HUES48 (cell line): ENCODE data around the gene PITRM1.

Experiments used
- H3K27ac ChIP-seq: one replicate; pipeline ENCODE4 v1.7.0; 2013; ENCODE audit warnings: low read depth, low read length, inconsistent platforms
- H3K27me3 ChIP-seq: 2 replicates; pipeline ENCODE4 v1.6.1; 2013; ENCODE audit warnings: mild to moderate bottlenecking, low read length; ENCODE audit not compliant: control insufficient read depth, insufficient read depth
- H3K36me3 ChIP-seq: 2 replicates; pipeline ENCODE4 v1.6.1; 2013; ENCODE audit warnings: low read length; ENCODE audit not compliant: control insufficient read depth, insufficient read depth
- H3K4me1 ChIP-seq: 2 replicates; pipeline ENCODE4 v1.6.1; 2013; ENCODE audit warnings: mild to moderate bottlenecking, low read length; ENCODE audit not compliant: control insufficient read depth, insufficient read depth
- H3K4me3 ChIP-seq: 2 replicates; pipeline ENCODE4 v1.5.1; 2013; ENCODE audit warnings: mild to moderate bottlenecking, low read depth, low read length
- H3K9ac ChIP-seq: 2 replicates; pipeline ENCODE4 v1.6.1; 2013; ENCODE audit warnings: mild to moderate bottlenecking, low read depth, low read length, moderate library complexity
- H3K9me3 ChIP-seq: 2 replicates; pipeline ENCODE4 v1.6.1; 2013; ENCODE audit warnings: low read length; ENCODE audit not compliant: control insufficient read depth, insufficient read depth

Gene PITRM1

DNA sequence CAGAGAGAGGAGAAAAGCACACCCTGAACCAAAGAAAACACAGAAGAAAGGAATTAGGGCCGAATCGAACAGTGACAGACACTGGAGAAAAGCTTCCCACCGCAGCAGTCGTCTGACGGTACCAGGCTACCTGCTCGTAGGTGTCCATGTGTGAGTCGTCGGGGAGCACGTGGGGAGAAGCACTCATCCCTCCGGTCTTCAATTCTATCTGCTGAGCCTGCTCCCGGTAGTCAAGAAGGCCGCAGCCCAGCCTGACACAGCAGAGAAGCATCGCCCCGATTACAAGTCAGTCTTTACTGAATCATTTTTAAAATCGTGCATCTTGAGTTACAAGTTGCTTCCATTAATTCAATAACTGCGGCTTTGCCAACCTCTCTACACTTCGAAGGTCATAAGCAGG, 24.5 kb downstream of the PITRM1 start:
- H3K9me3 ChIP-seq = no peaks in the 10 kb centered on the region
- no peak overlapping the region for H3K4me3 ChIP-seq
- peaks cover 78% of the 10 kb centered on the region for H3K36me3 ChIP-seq
- no peak overlapping the region for H3K27ac ChIP-seq
- H3K9ac ChIP-seq = no peak overlapping the region
- H3K4me1 ChIP-seq = no peaks in the 10 kb centered on the region
- no peaks in the 10 kb centered on the region for H3K27me3 ChIP-seq

DNA sequence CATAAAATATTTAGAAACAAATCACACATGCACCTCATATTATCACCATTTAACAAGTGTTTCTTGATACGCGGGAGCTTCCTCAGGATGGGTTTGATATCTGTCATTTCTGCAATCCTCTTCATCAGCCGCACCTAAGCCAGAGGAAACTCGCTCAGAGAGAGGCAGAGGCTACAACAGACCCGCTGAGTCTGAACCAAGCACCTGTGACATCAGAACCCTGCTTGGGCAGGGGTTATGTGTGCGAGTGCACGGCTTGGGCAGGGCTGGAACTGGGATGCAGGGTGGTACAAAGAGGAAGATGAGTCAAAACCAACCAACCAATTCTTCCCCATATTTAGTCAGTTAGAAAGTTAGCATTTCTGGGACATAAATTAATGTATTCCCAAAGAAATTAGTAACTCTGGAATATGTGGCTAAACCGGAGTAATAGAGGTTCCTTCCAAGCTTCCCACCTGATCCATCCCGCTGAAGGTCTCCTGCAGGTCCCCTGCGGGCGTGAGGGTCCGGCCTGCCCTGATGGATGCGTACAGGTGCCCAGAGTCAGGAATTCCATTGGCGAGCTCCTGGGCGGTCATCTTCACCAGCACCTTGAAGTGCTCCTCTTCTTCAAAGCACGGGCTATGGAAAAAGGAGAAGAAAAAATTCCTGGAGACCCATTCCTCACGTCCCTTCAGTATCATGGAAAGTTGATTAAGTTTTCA, 25.3 kb downstream of the PITRM1 start:
- Histone ChIP-seq H3K27ac (no peak overlapping the region), H3K4me3 (no peak overlapping the region), H3K4me1 (no peaks in the 10 kb centered on the region), H3K36me3 (peaks cover 79% of the 10 kb centered on the region), H3K9ac (no peak overlapping the region), H3K9me3 (no peaks in the 10 kb centered on the region), H3K27me3 (no peaks in the 10 kb centered on the region)

- H3K27ac ChIP-seq = no peak overlapping the region
- no peak overlapping the region for H3K4me3 ChIP-seq
- H3K36me3 ChIP-seq = peaks cover 89% of the 10 kb centered on the region
Measured at GRCh38 chr10:3146289-3146688, 26.3 kb downstream of the PITRM1 start.

DNA sequence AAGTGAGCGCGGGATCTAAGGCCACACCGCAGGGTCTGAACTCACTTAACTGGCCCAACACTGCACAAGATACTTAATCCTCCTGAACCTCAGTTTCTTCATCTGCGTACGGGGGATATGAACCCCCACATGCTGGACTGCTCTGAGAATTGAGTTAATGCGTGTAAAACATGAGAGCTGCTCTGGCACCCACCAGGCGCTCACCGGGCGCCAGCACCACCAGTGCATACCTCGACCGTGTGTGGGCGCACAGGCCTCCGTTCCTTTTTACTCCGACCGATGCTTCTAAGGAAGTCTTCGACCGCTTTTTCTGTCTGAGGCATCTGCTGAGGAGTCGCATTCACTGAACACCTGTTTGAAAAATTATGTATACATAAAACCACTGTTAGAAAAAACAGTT, 27.2 kb downstream of the PITRM1 start:
- no peak overlapping the region for H3K27ac ChIP-seq
- H3K27me3 ChIP-seq = no peaks in the 10 kb centered on the region
- H3K9ac ChIP-seq = no peak overlapping the region
- no peaks in the 10 kb centered on the region for H3K4me1 ChIP-seq
- peaks cover 89% of the 10 kb centered on the region for H3K36me3 ChIP-seq
- no peaks in the 10 kb centered on the region for H3K9me3 ChIP-seq
- H3K4me3 ChIP-seq = no peak overlapping the region

More at GRCh38 chr10:3146289-3146688, 26.3 kb downstream of the PITRM1 start:
- no peak overlapping the region for H3K9ac ChIP-seq
- H3K9me3 ChIP-seq = no peaks in the 10 kb centered on the region
- no peaks in the 10 kb centered on the region for H3K27me3 ChIP-seq
- H3K4me1 ChIP-seq = no peaks in the 10 kb centered on the region

GRCh38 chr10:3143791-3144434, 28.7 kb downstream of the PITRM1 start:
- Histone ChIP-seq H3K36me3 (peaks cover 94% of the 10 kb centered on the region), H3K27me3 (no peaks in the 10 kb centered on the region), H3K9ac (no peak overlapping the region), H3K4me3 (no peak overlapping the region), H3K4me1 (no peaks in the 10 kb centered on the region), H3K9me3 (no peaks in the 10 kb centered on the region), H3K27ac (no peak overlapping the region)

GRCh38 chr10:3143366-3143765, 29.2 kb downstream of the PITRM1 start:
- Histone ChIP-seq H3K4me3 (no peak overlapping the region), H3K4me1 (no peaks in the 10 kb centered on the region), H3K27ac (no peak overlapping the region), H3K9ac (no peak overlapping the region), H3K9me3 (no peaks in the 10 kb centered on the region), H3K27me3 (no peaks in the 10 kb centered on the region), H3K36me3 (peaks cover 94% of the 10 kb centered on the region)

DNA sequence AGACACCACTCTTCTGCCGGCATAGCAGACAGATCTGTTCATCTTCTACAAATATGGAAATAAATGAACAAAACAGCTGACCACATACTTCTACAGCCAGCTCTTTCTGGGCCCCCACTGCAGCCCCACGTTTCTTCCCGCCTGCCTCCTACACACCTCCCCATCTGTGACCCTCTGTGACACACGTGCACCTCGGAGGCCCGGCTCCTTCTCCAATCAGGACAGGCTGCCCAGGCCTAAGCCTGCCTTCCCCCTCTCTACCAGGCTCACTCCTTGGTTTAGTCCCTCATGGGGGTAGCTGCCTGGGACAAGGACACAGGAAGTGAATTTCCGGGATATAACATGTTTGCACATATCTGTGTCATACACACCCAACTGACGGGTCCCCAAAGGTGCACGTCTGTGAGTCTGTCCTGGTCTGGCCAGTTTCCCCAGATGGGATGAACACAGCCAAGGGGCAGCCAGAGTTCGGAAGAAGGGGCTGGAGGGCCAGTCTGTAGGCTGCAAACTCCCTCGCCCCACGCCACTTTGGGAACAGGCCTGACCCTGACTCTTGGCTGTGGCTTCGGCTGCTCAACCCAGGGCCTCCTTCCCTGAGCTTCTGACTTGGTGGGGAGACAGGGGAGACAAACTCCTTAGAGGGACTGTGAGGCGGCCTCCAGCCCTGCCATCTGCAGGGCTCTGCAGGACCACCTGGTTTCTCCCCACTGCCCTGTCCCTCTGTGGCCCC, 30.3 kb downstream of the PITRM1 start:
- H3K27me3 ChIP-seq = no peaks in the 10 kb centered on the region
- no peaks in the 10 kb centered on the region for H3K4me1 ChIP-seq
- no peak overlapping the region for H3K9ac ChIP-seq
- H3K27ac ChIP-seq = no peak overlapping the region
- no peaks in the 10 kb centered on the region for H3K9me3 ChIP-seq
- H3K4me3 ChIP-seq = no peak overlapping the region
- H3K36me3 ChIP-seq = peaks cover 95% of the 10 kb centered on the region

GRCh38 chr10:3141351-3142005, 31.1 kb downstream of the PITRM1 start:
- Histone ChIP-seq H3K27me3 (no peaks in the 10 kb centered on the region), H3K4me3 (no peak overlapping the region), H3K9ac (no peak overlapping the region), H3K27ac (no peak overlapping the region), H3K36me3 (peaks cover 95% of the 10 kb centered on the region), H3K9me3 (no peaks in the 10 kb centered on the region), H3K4me1 (no peaks in the 10 kb centered on the region)

GRCh38 chr10:3140280-3140679, 32.3 kb downstream of the PITRM1 start:
- Histone ChIP-seq H3K27ac (no peak overlapping the region), H3K9ac (no peak overlapping the region), H3K36me3 (peaks cover 94% of the 10 kb centered on the region), H3K9me3 (no peaks in the 10 kb centered on the region), H3K27me3 (no peaks in the 10 kb centered on the region), H3K4me3 (no peak overlapping the region), H3K4me1 (no peaks in the 10 kb centered on the region)

GRCh38 chr10:3139216-3139910, 33.2 kb downstream of the PITRM1 start:
- Histone ChIP-seq H3K27ac (no peak overlapping the region), H3K9ac (no peak overlapping the region), H3K4me3 (no peak overlapping the region), H3K36me3 (peaks cover 95% of the 10 kb centered on the region), H3K27me3 (no peaks in the 10 kb centered on the region), H3K4me1 (no peaks in the 10 kb centered on the region), H3K9me3 (no peaks in the 10 kb centered on the region)
